ENCODE data around the gene CREBZF.
"Not testable (repeated sequence)": the region's sequence is repeated elsewhere in the genome, so short reads cannot be mapped to it uniquely, and the experiment has no call there.

CREBZF gene

GRCh38 chr11:85626496-85626895 is 38.4 kb downstream of the CREBZF start:
- no peak for DNase-seq (ENCODE audit: low read depth)

DNA sequence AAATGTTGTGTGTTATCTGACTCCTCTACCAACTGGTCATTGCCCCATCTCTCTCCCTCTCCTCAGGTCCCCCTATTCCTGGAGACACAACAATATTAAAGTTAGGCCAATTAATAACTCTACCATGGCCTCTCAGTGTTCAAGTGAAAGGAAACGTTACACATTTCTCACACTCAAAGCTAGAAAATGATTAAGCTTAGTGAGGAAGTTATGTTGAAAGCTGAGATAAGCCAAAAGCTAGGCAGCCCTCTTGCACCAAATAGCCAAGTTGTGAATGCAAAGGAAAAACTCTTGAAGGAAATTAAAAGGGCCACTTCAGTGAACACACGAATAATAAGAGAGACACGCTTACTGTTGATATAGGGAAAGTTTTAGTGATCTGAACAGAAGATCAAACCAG is 44.7 kb downstream of the CREBZF start:
- no peak for DNase-seq (ENCODE audit: low read depth)

DNA sequence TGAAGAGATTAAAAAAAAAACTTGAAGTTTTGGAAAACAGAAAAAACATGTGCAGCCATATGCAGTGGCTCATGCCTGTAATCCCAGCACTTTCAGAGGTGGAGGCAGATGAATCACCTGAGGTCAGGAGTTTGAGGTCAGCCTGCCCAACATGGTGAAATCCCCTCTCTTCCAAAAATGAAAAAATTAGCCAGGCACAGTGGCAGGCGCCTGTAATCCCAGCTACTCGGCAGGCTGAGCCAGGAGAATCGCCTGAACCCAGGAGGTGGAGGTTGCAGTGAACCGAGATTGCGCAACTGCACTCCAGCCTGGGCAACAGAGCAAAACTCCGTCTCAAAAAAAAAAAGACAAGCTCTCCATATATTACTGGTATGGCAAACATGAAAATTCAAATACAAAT is 45.4 kb downstream of the CREBZF start:
- no peak for DNase-seq (ENCODE audit: low read depth)

- DNase-seq (ENCODE audit: low read depth) = not testable (repeated sequence)
Observed at GRCh38 chr11:85611643-85612042, 53.3 kb downstream of the CREBZF start.
